Left ventricle myocardium inferior (tissue), 1 donor: Measurements from ENCODE around the gene GJC1. TPM values are rescaled to one million over a fixed set of nuclear protein-coding genes. Genes with fewer than 3 reads are reported as not detected.
A peak's percentile ranks its signal among the peaks of the same experiment; 100 is the strongest.

ENCODE experiments used
- DNase-seq: peaks from one replicate; pipeline ENCODE4 v3.0.0-alpha.2; 2020
- H3K27ac ChIP-seq: fragments of 200-600 bp; replicated peaks from 2 replicates; pipeline ENCODE4 v1.8.0; 2021
- H3K27me3 ChIP-seq: fragments of 200-600 bp; 2 replicates; pipeline ENCODE4 v1.8.0; 2021; ENCODE audit warnings: low read depth
- H3K36me3 ChIP-seq: fragments of 200-600 bp; 2 replicates; pipeline ENCODE4 v1.8.0; 2021
- H3K4me1 ChIP-seq: fragments of 200-600 bp; 2 replicates; pipeline ENCODE4 v1.8.0; 2021
- H3K4me3 ChIP-seq: fragments of 200-600 bp; 2 replicates; pipeline ENCODE4 v1.8.0; 2021; ENCODE audit warnings: mild to moderate bottlenecking, moderate library complexity
- H3K9me3 ChIP-seq: fragments of 200-600 bp; replicated peaks from 2 replicates; pipeline ENCODE4 v1.8.0; 2021
- CTCF ChIP-seq: fragments of 200-600 bp; IDR thresholded peaks from 2 replicates; pipeline ENCODE4 v1.8.0; 2021; ENCODE audit warnings: antibody characterized with exemption, mild to moderate bottlenecking, borderline replicate concordance
- intact Hi-C: fragments of 100-400 bp; cut with micrococcal nuclease; formaldehyde crosslinking; loops from one replicate; pipeline ENCODE4 v1.11.0; 2022
- total RNA-seq: library from RNA; stranded (reverse); fragmentation: NEBNext Ultra II Directional; extraction: Animal tissue kit (Norgen Biotek cat#: 25700); gene quantifications from one replicate; pipeline ENCODE4 v1.2.1, GENCODE V29; 2021
- donor health status: DM: no; HTN: yes; CAD: no; lungs with severe emphysema.

GJC1 gene
- total RNA-seq, 1 donor from 2014 or later = 18.8 TPM

GRCh38 chr17:44872131-44872768 is 42.2 kb upstream of the GJC1 start:
- no peak for TF ChIP-seq CTCF

GRCh38 chr17:44871556-44871955 is 41.5 kb upstream of the GJC1 start:
- intact Hi-C loops = no loop called here
- no peak for DNase-seq
- H3K27ac ChIP-seq = peak overlapping the region; percentile 67
- H3K9me3 ChIP-seq = no peaks in the 10 kb centered on the region
- no peak for TF ChIP-seq CTCF
- no peaks in the 10 kb centered on the region for H3K27me3 ChIP-seq
- H3K36me3 ChIP-seq = peaks cover 89% of the 10 kb centered on the region
- peaks cover 34% of the 10 kb centered on the region for H3K4me1 ChIP-seq
- H3K4me3 ChIP-seq = no peak overlapping the region

More at GRCh38 chr17:44872131-44872768, 42.2 kb upstream of the GJC1 start:
- H3K4me3 ChIP-seq = no peak overlapping the region
- intact Hi-C loops = no loop called here
- peaks cover 89% of the 10 kb centered on the region for H3K36me3 ChIP-seq
- peak; percentile 44 for DNase-seq
- H3K27me3 ChIP-seq = no peaks in the 10 kb centered on the region
- H3K27ac ChIP-seq = peak overlapping the region; percentile 67
- peaks cover 34% of the 10 kb centered on the region for H3K4me1 ChIP-seq
- H3K9me3 ChIP-seq = no peaks in the 10 kb centered on the region

DNA sequence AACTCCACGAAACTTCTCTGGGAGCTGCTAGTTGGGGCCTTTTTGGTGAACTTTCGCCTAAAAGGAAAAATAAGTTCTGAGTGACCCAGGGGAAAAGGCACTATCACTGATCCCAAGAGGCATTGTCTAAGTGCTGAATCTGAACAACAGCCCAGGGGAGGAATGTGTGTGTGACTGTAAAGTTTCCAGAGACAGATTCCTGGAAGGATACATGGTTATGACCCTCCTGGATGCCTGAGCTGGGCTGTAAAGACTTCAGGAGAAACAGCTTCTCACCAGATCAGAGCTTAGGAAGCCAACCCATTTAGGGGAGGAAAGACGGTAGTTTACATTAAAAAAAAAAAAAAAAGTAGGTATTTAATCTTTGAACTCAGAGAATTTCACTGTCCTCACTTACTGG is 37.8 kb upstream of the GJC1 start:
- no peaks in the 10 kb centered on the region for H3K9me3 ChIP-seq
- H3K27me3 ChIP-seq = no peaks in the 10 kb centered on the region
- no peak overlapping the region for H3K4me3 ChIP-seq
- no peak for TF ChIP-seq CTCF
- intact Hi-C loops = no loop called here
- H3K36me3 ChIP-seq = peaks cover 87% of the 10 kb centered on the region
- peaks cover 32% of the 10 kb centered on the region for H3K4me1 ChIP-seq
- DNase-seq = no peak
- H3K27ac ChIP-seq = peak overlapping the region; percentile 2

DNA sequence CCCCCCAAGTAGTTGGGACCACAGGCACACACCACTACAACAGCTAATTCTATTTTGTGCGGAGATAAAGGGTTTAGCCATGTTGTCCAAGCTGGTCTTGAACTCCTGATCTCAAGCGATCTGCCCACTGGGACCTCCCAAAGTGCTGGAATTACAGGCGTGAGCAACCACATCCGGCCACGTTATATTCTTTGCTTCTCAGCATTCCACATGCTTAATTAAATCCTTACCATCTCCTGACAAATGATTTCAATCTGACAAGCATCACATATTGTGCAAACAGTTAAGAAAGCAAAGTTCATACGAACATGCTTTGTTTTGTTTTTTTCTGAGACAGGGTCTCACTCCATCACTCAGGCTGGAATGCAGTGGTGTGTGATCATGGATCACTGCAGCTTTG is 35.8 kb upstream of the GJC1 start:
- peaks cover 87% of the 10 kb centered on the region for H3K36me3 ChIP-seq
- intact Hi-C loops = loop anchor here (2.0 kb wide), 1 partner anchor 87 kb away; no protein-coding TSS in a partner anchor
- peaks cover 24% of the 10 kb centered on the region for H3K4me1 ChIP-seq
- no peak overlapping the region for H3K27ac ChIP-seq
- TF ChIP-seq CTCF = no peak
- no peak for DNase-seq
- H3K4me3 ChIP-seq = no peak overlapping the region
- H3K9me3 ChIP-seq = no peaks in the 10 kb centered on the region
- H3K27me3 ChIP-seq = no peaks in the 10 kb centered on the region

DNA sequence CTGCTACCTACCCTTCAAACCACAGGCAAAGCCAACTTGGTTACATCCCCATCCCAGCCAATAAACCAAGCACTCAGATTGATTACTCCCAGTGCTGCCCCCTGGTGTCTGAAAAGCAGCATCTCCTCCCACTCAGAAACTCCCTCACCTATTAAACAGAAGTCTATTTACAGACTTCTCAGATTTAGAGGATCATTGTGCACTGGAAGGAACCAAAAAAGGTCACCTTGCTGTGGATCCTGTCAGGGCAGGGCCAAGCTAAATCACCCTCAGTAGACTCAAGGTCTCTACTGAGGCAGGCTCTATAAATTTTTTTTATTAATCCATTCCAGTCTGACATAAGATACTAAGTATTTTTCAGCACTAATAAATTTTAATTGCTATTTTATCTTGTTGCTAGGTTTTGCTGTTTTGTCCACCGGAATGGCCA is 35.2 kb upstream of the GJC1 start:
- peak; percentile 50 for DNase-seq
- H3K9me3 ChIP-seq = no peaks in the 10 kb centered on the region
- TF ChIP-seq CTCF = peak; percentile 91
- peaks cover 24% of the 10 kb centered on the region for H3K4me1 ChIP-seq
- peaks cover 87% of the 10 kb centered on the region for H3K36me3 ChIP-seq
- intact Hi-C loops = loop anchor here (2.0 kb wide), 1 partner anchor 86 kb away; no protein-coding TSS in a partner anchor
- no peak overlapping the region for H3K4me3 ChIP-seq
- no peaks in the 10 kb centered on the region for H3K27me3 ChIP-seq
- peak overlapping the region; percentile 29 for H3K27ac ChIP-seq
